Activated T-helper 2 cell treated with anti-CD3 and anti-CD28 coated beads, Interferon-gamma antibody, Interleukin-2, Interleukin-4, amounts not matched to agents 10 μg/mL and 5 μg/mL and 100 μg/mL, durations not matched to agents 14 hours and 24 hours and 36 hours (primary cell): Measurements from ENCODE around the gene OR52J3. TPM values are rescaled to one million over a fixed set of nuclear protein-coding genes. Genes with fewer than 3 reads are reported as not detected.
"Not testable (repeated sequence)": the region's sequence is repeated elsewhere in the genome, so short reads cannot be mapped to it uniquely, and the experiment has no call there.

ENCODE experiments used
- DNase-seq: peaks from one replicate; pipeline ENCODE4 v3.0.0; 2021; ENCODE audit warnings: low spot score
- H3K27ac Mint-ChIP-seq: one replicate; pipeline ENCODE4 v1.8.0; 2021; ENCODE audit warnings: mixed read lengths
- H3K27me3 Mint-ChIP-seq: one replicate; pipeline ENCODE4 v1.8.0; 2021; ENCODE audit warnings: low read depth, mixed read lengths
- H3K36me3 Mint-ChIP-seq: one replicate; pipeline ENCODE4 v1.8.0; 2021; ENCODE audit warnings: low read depth, mixed read lengths
- H3K4me1 Mint-ChIP-seq: one replicate; pipeline ENCODE4 v1.8.0; 2021; ENCODE audit warnings: low read depth, mixed read lengths
- H3K4me3 Mint-ChIP-seq: one replicate; pipeline ENCODE4 v1.8.0; 2021; ENCODE audit warnings: low read depth, mild to moderate bottlenecking, moderate library complexity, mixed read lengths
- H3K9me3 Mint-ChIP-seq: one replicate; pipeline ENCODE4 v1.8.0; 2021; ENCODE audit warnings: mixed read lengths
- intact Hi-C: fragments of 100-400 bp; cut with micrococcal nuclease; formaldehyde crosslinking; loops from one replicate; pipeline ENCODE4 v1.15.1; 2023
- total RNA-seq: library from RNA; stranded (reverse); gene quantifications from 2 replicates; pipeline ENCODE4 v1.2.3, GENCODE V29; 2022

Gene OR52J3
- total RNA-seq, 1 donor from 2014 or later: not detected

DNA sequence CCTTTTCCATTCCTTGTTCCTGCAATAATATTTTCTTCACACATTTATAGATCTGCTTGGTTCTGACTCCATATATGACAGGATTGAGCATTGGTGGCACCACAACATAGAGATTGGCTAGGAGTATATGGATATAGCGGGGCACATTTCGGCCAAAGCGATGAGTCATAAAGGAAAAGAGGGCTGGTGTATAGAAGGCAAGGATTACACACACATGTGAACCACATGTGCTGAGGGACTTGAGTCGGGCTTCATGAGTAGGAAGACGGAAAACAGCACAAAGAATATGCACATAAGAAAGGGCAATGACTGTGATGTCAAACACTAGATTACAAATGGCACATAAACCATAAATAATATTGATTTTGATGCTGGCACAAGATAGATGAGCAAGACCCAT is 12.4 kb downstream of the OR52J3 start:
- H3K9me3 Mint-ChIP-seq, H3K27me3 Mint-ChIP-seq, H3K4me1 Mint-ChIP-seq, H3K27ac Mint-ChIP-seq, DNase-seq, intact Hi-C loops, H3K36me3 Mint-ChIP-seq, H3K4me3 Mint-ChIP-seq: not testable (repeated sequence)

DNA sequence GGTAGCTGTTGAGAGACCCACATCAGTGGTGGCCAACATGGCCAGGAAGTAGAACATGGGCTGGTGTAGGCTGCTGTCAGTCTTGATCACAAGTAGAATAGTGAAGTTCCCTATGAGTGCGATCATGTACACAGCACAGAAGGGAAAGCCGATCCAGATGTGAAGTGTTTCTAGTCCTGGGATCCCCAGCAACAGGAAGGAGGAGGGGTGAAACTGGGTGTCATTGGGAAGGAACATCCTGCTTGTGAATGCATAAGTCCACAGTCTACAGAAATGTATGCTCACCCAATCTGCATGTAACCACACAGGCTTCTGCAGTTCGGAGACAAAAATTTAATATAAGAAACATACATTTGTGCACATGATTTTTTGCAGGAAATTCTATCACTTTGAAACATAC is 13.1 kb downstream of the OR52J3 start, which contains the start of gene OR52E2:
Gene OR52E2 (minus strand): TSS at position 237 of the 400 bp plus-strand sequence. CDS start 0 bp downstream, at position 237.
- Mint-ChIP-seq H3K27me3 (no peaks in the 10 kb centered on the region), H3K9me3 (no peaks in the 10 kb centered on the region), H3K36me3 (no peaks in the 10 kb centered on the region), H3K27ac (no peak within 1 kb of the TSS), H3K4me3 (no peak within 1 kb of the TSS), H3K4me1 (no peaks in the 10 kb centered on the region)
- intact Hi-C loops: no loop called here
- DNase-seq: no peak

DNA sequence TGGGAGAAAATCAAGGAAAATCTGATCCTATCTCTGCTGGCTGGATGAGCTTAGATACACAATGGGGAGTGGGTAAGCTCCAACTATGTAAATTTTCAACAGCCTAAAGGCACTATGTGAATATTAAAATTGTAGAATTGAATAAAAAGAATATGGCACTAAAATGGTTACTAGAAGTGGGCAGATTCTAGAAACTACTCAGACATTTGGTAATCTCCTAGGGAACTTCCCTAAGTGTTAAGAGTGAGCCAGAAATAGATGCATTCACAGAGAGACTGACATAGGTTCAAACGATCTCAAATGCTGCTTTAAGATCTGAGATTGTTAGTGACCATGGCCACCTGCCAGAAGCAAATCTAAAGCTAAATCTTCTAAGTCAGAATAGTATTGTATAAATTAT is 18.7 kb downstream of the OR52J3 start:
- Mint-ChIP-seq H3K27ac (no peak overlapping the region), H3K9me3 (no peaks in the 10 kb centered on the region), H3K4me1 (no peaks in the 10 kb centered on the region), H3K4me3 (no peak overlapping the region), H3K36me3 (no peaks in the 10 kb centered on the region), H3K27me3 (no peaks in the 10 kb centered on the region)
- DNase-seq: no peak
- intact Hi-C loops: no loop called here

DNA sequence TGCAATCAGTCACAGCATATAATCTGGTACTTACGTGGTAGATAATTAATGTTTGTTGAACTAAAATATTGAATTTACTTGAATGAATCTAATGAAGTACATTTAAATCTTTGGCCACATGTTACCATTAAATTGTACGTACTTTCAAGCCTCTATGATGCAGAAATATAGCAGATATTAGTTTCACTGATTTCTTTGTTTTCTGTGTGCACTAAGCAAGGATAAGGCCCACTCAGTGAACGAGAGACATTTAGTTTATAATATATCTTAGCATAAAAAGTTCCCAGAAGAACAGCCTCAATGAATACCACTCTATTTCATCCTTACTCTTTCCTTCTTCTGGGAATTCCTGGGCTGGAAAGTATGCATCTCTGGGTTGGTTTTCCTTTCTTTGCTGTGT is 22.9 kb downstream of the OR52J3 start, which contains the start of gene OR52E1:
Gene OR52E1 (plus strand): TSS at position 301 of the 400 bp plus-strand sequence.
- H3K4me1 Mint-ChIP-seq: no peaks in the 10 kb centered on the region
- H3K27me3 Mint-ChIP-seq: no peaks in the 10 kb centered on the region
- no peaks in the 10 kb centered on the region for H3K36me3 Mint-ChIP-seq
- intact Hi-C loops: no loop called here
- no peak within 1 kb of the TSS for H3K27ac Mint-ChIP-seq
- no peak for DNase-seq
- H3K4me3 Mint-ChIP-seq: no peak within 1 kb of the TSS
- no peaks in the 10 kb centered on the region for H3K9me3 Mint-ChIP-seq

DNA sequence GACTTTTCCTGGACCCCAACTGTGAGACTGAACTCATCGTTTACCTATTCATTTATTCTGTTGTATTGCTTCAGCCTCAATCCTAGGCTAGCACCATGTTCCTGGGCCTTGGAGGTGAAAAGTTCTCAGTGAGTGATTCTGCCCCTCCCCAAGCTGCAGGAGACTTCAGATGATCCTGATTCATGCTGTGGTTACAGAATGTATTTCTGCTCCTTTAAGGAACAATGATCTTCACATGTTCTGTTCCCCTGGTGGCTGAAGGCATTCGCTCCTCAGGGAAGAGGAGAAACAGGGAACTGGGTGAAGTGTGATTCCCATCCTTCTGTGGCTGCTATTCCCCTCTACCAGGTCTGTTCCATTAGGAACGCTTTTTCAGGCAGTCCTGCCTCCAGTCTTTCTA is 25.5 kb downstream of the OR52J3 start:
- no peak for DNase-seq
- H3K9me3 Mint-ChIP-seq: no peaks in the 10 kb centered on the region
- no peaks in the 10 kb centered on the region for H3K36me3 Mint-ChIP-seq
- H3K27ac Mint-ChIP-seq: no peak overlapping the region
- no peak overlapping the region for H3K4me3 Mint-ChIP-seq
- H3K27me3 Mint-ChIP-seq: no peaks in the 10 kb centered on the region
- H3K4me1 Mint-ChIP-seq: no peaks in the 10 kb centered on the region
- intact Hi-C loops: no loop called here

DNA sequence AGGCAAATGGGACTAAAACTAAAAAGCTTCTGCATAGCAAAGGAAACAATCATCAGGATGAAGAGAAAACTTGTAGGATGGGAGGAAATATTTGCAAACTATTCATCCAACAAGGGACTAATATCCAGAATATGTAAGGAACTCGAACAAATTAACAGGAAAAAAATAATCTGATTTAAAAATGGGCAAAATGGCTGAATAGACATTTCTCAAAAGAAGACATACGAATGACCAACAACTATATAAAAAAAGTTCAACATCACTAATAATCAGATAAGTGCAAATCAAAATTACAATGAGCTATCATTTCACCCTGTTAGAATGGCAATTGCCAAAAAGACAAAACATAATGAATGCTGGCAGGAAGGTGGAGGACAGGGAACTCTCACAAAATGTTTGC is 35.1 kb downstream of the OR52J3 start:
- Mint-ChIP-seq H3K9me3 (no peaks in the 10 kb centered on the region), H3K4me1 (no peaks in the 10 kb centered on the region), H3K4me3 (no peak overlapping the region), H3K36me3 (no peaks in the 10 kb centered on the region), H3K27ac (no peak overlapping the region), H3K27me3 (no peaks in the 10 kb centered on the region)
- intact Hi-C loops: no loop called here
- DNase-seq: no peak

DNA sequence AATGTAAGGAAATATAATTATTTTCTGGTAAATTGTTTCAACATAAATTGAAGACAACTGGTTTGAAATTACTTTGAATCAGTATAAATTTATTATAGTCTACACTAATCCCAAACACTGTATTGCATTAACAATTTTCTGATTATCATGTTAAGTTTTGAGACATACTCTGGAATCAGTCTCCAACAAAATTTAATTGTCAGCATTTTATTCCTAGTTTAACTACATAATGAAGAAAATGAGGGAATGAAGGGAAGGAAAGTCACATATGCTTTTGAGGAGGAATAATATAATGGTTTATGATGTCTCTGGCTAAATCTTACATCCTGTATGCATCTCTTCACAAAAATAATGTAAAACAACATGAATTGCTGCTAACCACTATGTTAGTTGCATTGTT is 37.3 kb downstream of the OR52J3 start:
- H3K4me1 Mint-ChIP-seq: no peaks in the 10 kb centered on the region

DNA sequence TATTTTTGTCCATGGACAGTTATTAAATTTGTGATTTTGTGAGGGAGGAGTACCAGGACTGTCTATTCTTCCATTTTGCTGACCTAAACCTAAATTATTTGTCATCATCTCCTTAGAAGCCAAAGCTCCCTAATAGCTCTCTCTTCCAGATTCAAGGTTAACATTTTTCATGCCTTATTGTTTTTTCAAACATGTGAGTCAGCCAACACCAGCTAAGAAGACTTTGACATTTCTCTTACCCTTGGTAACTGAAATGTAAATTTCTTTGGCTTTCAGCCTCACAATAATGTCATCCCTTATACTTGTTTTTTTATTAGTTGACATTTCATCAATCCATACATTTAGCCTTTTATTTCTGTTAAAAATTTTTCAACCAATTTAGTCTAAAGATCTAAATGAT is 42.2 kb downstream of the OR52J3 start:
- Mint-ChIP-seq H3K36me3 (no peaks in the 10 kb centered on the region), H3K27me3 (no peaks in the 10 kb centered on the region), H3K9me3 (no peaks in the 10 kb centered on the region), H3K27ac (no peak overlapping the region), H3K4me1 (no peaks in the 10 kb centered on the region), H3K4me3 (no peak overlapping the region)
- no peak for DNase-seq
- intact Hi-C loops: no loop called here

More for the DNA sequence above, 37.3 kb downstream of the OR52J3 start:
- intact Hi-C loops: no loop called here
- Mint-ChIP-seq H3K9me3 (no peaks in the 10 kb centered on the region), H3K36me3 (no peaks in the 10 kb centered on the region), H3K27ac (no peak overlapping the region), H3K4me3 (no peak overlapping the region), H3K27me3 (no peaks in the 10 kb centered on the region)
- no peak for DNase-seq

DNA sequence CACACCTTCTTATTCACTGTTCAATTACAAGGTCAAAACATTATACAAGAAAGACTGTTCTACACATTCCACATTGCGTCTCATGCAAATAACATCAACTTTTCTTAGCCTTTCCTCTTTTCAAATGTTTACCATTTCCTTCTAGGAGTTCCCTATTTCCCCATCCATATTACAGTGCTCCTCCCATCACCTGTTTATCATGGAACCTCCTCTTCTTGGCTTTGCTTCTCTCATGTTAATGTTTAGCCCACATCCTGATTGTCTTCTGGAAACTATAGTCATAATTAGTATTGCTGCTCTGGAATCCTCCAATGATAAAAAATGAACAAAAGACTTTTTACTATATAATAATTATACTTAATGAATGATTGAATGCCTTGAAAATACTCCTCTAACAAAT is 44.3 kb downstream of the OR52J3 start:
- DNase-seq: no peak
- Mint-ChIP-seq H3K27me3 (no peaks in the 10 kb centered on the region), H3K36me3 (no peaks in the 10 kb centered on the region), H3K4me1 (no peaks in the 10 kb centered on the region), H3K4me3 (no peak overlapping the region), H3K9me3 (no peaks in the 10 kb centered on the region), H3K27ac (no peak overlapping the region)
- intact Hi-C loops: no loop called here

DNA sequence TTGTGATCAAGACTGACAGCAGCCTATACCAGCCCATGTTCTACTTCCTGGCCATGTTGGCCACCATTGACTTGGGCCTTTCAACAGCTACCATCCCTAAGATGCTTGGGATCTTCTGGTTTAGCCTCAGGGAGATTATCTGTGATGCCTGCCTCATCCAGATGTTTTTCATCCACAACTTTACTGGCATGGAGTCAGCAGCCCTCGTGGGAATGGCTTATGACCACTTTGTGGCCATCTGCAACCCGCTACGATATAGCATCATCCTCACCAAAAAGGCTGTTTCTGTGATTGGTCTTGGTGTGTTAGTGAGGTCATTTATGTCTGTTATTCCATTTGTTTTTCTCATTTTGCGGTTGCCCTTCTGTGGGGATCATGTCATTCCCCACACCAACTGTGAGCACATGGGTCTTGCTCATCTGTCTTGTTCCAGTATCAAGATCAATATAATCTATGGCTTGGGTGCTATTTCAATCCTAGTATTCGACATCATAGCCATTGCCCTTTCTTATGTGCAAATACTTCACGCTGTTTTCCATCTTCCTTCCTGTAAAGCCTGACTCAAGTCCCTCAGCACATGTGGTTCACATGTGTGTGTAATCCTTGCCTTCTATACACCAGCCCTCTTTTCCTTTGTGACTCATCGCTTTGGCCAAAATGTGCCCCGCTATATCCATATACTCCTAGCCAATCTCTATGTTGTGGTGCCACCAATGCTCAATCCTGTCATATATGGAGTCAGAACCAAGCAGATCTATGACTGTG is 46.7 kb downstream of the OR52J3 start:
- no peaks in the 10 kb centered on the region for H3K4me1 Mint-ChIP-seq
- no peak overlapping the region for H3K27ac Mint-ChIP-seq
- no peaks in the 10 kb centered on the region for H3K36me3 Mint-ChIP-seq
- no peaks in the 10 kb centered on the region for H3K27me3 Mint-ChIP-seq
- no peak for DNase-seq
- intact Hi-C loops: no loop called here
- H3K4me3 Mint-ChIP-seq: no peak overlapping the region
- H3K9me3 Mint-ChIP-seq: no peaks in the 10 kb centered on the region

DNA sequence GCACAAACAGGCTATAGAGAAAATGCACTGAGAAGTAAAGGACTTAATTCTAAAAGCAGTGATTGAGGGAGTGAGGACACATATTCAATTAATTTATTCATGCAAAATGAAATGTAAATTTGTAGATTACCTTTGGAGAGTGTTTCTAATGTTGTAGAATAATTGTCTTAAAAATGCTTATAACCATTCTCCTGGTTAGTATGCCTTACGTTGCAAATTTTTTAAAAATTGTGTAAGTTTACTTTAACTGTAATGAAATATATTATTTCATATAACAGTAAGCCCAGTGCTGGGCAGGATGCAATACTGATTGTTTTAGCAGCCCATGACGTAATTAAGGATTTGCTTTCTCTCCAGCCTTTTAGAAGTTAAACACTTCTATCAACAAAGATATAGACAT is 49.7 kb downstream of the OR52J3 start:
- no peaks in the 10 kb centered on the region for H3K4me1 Mint-ChIP-seq
- intact Hi-C loops: no loop called here
- no peak overlapping the region for H3K27ac Mint-ChIP-seq
- no peak overlapping the region for H3K4me3 Mint-ChIP-seq
- H3K9me3 Mint-ChIP-seq: no peaks in the 10 kb centered on the region
- DNase-seq: no peak
- no peaks in the 10 kb centered on the region for H3K36me3 Mint-ChIP-seq
- H3K27me3 Mint-ChIP-seq: no peaks in the 10 kb centered on the region
